Measurements from ENCODE around the gene IGF2BP1.
"Not testable (repeated sequence)": the region's sequence is repeated elsewhere in the genome, so short reads cannot be mapped to it uniquely, and the experiment has no call there.

Gene IGF2BP1

DNA sequence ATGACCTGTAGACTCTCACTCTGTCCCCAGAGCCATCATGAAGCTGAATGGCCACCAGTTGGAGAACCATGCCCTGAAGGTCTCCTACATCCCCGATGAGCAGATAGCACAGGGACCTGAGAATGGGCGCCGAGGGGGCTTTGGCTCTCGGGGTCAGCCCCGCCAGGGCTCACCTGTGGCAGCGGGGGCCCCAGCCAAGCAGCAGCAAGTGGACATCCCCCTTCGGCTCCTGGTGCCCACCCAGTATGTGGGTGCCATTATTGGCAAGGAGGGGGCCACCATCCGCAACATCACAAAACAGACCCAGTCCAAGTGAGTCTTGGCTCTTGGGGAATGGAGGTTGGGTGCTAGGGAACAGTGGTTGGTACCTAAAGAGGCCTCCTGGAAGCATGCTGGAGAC lies 41.0 kb downstream of the IGF2BP1 start:
- H4K20me1 ChIP-seq (ENCODE audit: insufficient read depth), result no peaks in the 10 kb centered on the region
- TF ChIP-seq, protein P1, sequence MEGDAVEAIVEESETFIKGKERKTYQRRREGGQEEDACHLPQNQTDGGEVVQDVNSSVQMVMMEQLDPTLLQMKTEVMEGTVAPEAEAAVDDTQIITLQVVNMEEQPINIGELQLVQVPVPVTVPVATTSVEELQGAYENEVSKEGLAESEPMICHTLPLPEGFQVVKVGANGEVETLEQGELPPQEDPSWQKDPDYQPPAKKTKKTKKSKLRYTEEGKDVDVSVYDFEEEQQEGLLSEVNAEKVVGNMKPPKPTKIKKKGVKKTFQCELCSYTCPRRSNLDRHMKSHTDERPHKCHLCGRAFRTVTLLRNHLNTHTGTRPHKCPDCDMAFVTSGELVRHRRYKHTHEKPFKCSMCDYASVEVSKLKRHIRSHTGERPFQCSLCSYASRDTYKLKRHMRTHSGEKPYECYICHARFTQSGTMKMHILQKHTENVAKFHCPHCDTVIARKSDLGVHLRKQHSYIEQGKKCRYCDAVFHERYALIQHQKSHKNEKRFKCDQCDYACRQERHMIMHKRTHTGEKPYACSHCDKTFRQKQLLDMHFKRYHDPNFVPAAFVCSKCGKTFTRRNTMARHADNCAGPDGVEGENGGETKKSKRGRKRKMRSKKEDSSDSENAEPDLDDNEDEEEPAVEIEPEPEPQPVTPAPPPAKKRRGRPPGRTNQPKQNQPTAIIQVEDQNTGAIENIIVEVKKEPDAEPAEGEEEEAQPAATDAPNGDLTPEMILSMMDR (conservative IDR thresholded peaks at IDR 0.05; ENCODE audit: low read depth, low read length), result no peak
- no peak overlapping the region for H3K4me3 ChIP-seq (IDR thresholded peaks at IDR 0.05; ENCODE audit: insufficient read depth, low read depth, low read length)
- no peak overlapping the region for H3K9ac ChIP-seq
- H3K4me2 ChIP-seq, result no peak overlapping the region
- no peaks in the 10 kb centered on the region for H3K36me3 ChIP-seq (ENCODE audit: insufficient read depth)
- no peak overlapping the region for H3K27ac ChIP-seq
- no peak overlapping the region for H2AFZ ChIP-seq (ENCODE audit: low read depth)
- H3K79me2 ChIP-seq (ENCODE audit: insufficient read depth, low read depth), result no peaks in the 10 kb centered on the region
- no peaks in the 10 kb centered on the region for H3K27me3 ChIP-seq (ENCODE audit: insufficient read depth, low read depth)
- no peaks in the 10 kb centered on the region for H3K4me1 ChIP-seq (ENCODE audit: low read depth, poor library complexity, severe bottlenecking)

DNA sequence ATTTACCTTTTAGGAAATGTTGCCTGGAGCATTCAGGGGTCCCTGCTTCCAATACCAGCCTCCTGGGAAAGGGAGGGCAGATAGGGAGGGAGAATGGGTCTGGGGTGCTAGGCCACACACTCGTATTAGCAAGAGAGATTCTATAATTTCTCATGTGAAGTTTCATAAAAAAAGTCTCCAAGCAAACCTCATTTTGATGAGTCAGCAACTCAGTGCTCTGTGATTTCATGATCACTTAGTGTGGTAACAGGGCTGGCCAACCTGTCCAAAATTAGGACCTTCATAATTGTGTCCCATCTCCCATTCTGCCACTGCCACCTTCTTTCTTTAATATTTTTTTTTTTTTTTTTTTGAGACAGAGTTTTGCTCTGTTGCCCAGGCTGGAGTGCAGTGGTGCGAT lies 41.4 kb downstream of the IGF2BP1 start:
- TF ChIP-seq, protein P1 (conservative IDR thresholded peaks at IDR 0.05; ENCODE audit: low read depth, low read length), result no peak
- H3K27me3 ChIP-seq (ENCODE audit: insufficient read depth, low read depth), result no peaks in the 10 kb centered on the region
- H3K36me3 ChIP-seq (ENCODE audit: insufficient read depth), result no peaks in the 10 kb centered on the region
- H3K79me2 ChIP-seq (ENCODE audit: insufficient read depth, low read depth), result no peaks in the 10 kb centered on the region
- no peaks in the 10 kb centered on the region for H4K20me1 ChIP-seq (ENCODE audit: insufficient read depth)
- no peak overlapping the region for H3K4me2 ChIP-seq
- no peak overlapping the region for H3K27ac ChIP-seq
- no peaks in the 10 kb centered on the region for H3K4me1 ChIP-seq (ENCODE audit: low read depth, poor library complexity, severe bottlenecking)
- no peak overlapping the region for H2AFZ ChIP-seq (ENCODE audit: low read depth)
- H3K9ac ChIP-seq, result no peak overlapping the region
- no peak overlapping the region for H3K4me3 ChIP-seq (IDR thresholded peaks at IDR 0.05; ENCODE audit: insufficient read depth, low read depth, low read length)

DNA sequence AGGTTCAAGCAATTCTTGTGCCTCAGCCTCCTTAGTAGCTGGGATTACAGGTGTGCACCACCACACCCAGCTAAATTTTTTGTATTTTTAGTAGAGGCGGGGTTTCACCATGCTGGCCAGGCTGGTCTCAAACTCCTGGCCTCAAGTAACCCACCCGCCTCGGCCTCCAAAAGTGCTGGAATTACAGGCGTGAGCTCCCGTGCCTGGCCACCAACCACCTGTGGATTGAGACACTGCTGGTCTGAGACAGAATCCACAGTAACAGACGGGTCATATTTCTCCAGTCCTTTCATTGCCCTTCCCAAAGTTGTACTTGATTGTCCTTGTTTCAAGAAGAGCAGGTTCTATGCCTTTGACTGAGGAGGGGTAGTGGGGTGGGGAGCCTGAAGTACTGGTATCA lies 42.3 kb downstream of the IGF2BP1 start:
- H3K4me1 ChIP-seq (ENCODE audit: low read depth, poor library complexity, severe bottlenecking); H3K79me2 ChIP-seq (ENCODE audit: insufficient read depth, low read depth); H3K4me2 ChIP-seq; H4K20me1 ChIP-seq (ENCODE audit: insufficient read depth); H3K4me3 ChIP-seq (IDR thresholded peaks at IDR 0.05; ENCODE audit: insufficient read depth, low read depth, low read length); H3K36me3 ChIP-seq (ENCODE audit: insufficient read depth); H3K9ac ChIP-seq; H3K27me3 ChIP-seq (ENCODE audit: insufficient read depth, low read depth); H2AFZ ChIP-seq (ENCODE audit: low read depth); H3K27ac ChIP-seq: not testable (repeated sequence)

DNA sequence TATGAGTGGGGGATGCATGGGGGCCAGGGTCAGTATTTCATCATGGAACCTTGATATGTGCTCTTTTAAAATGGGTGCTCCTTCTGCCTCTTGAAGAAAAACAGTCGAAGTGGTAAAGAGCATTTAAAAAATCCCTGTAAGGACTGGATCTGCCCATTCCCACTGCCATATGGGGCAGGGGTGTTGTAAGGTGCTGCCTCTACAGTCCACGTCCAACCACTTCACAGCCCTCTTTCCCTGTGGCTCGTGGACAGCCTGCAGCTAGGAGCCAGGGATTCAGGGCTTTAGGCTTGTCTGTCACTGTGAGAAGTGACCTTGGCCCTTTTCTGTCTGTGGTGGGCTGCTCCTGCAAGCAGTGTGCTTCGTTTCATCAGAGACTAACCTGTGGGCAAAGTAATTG lies 44.3 kb downstream of the IGF2BP1 start:
- no peaks in the 10 kb centered on the region for H3K4me1 ChIP-seq (ENCODE audit: low read depth, poor library complexity, severe bottlenecking)
- no peak overlapping the region for H3K4me3 ChIP-seq (IDR thresholded peaks at IDR 0.05; ENCODE audit: insufficient read depth, low read depth, low read length)
- H3K36me3 ChIP-seq (ENCODE audit: insufficient read depth), result no peaks in the 10 kb centered on the region
- H2AFZ ChIP-seq (ENCODE audit: low read depth), result no peak overlapping the region
- H3K9ac ChIP-seq, result no peak overlapping the region
- no peak overlapping the region for H3K27ac ChIP-seq
- H3K79me2 ChIP-seq (ENCODE audit: insufficient read depth, low read depth), result no peaks in the 10 kb centered on the region
- no peaks in the 10 kb centered on the region for H3K27me3 ChIP-seq (ENCODE audit: insufficient read depth, low read depth)
- TF ChIP-seq, protein P1 (conservative IDR thresholded peaks at IDR 0.05; ENCODE audit: low read depth, low read length), result no peak
- no peaks in the 10 kb centered on the region for H4K20me1 ChIP-seq (ENCODE audit: insufficient read depth)
- no peak overlapping the region for H3K4me2 ChIP-seq

DNA sequence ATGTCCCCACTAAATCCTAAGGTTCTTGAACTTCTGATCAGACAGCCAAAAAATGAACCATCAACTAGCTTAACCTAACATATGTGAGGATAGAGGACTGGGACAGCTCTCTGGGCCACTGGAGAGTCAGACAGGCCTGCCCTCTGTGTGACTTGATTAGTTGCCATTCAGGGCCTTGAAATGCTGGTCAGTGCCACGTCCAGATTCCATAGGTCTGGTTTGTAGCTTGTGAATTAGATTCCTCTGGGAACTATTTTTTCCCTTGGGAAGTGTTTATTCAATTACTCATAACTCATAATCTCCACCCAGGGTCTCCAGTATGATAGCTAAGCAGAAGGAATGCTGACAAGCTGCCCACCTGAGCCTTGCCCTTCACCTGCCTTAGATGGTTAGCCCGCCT lies 48.2 kb downstream of the IGF2BP1 start:
- Histone ChIP-seq H3K4me3 (IDR thresholded peaks at IDR 0.05; ENCODE audit: insufficient read depth, low read depth, low read length) (no peak overlapping the region), H3K36me3 (ENCODE audit: insufficient read depth) (no peaks in the 10 kb centered on the region), H3K27ac (no peak overlapping the region), H3K4me2 (no peak overlapping the region), H3K27me3 (ENCODE audit: insufficient read depth, low read depth) (no peaks in the 10 kb centered on the region), H2AFZ (ENCODE audit: low read depth) (no peak overlapping the region), H3K9ac (no peak overlapping the region), H4K20me1 (ENCODE audit: insufficient read depth) (no peaks in the 10 kb centered on the region), H3K4me1 (ENCODE audit: low read depth, poor library complexity, severe bottlenecking) (no peaks in the 10 kb centered on the region), H3K79me2 (ENCODE audit: insufficient read depth, low read depth) (no peaks in the 10 kb centered on the region)
- TF ChIP-seq, protein P1 (conservative IDR thresholded peaks at IDR 0.05; ENCODE audit: low read depth, low read length), result no peak
